ENCODE results near the gene PRSS16.
"Not testable (repeated sequence)": the region's sequence is repeated elsewhere in the genome, so short reads cannot be mapped to it uniquely, and the experiment has no call there.

PRSS16 gene

GRCh38 chr6:27247133-27247836 lies at the start of gene PRSS16:
Gene PRSS16, plus strand, starts transcription at chr6:27247701. Its CDS starts 37 bp downstream, at chr6:27247738.
- Histone ChIP-seq H3K9me3 (no peaks in the 10 kb centered on the region), H3K4me3 (no peak within 1 kb of the TSS), H3K4me1 (peaks cover 6% of the 10 kb centered on the region), H3K36me3 (replicated peaks) (no peaks in the 10 kb centered on the region), H3K27me3 (ENCODE audit: low read depth) (no peaks in the 10 kb centered on the region)
- DNase-seq (ENCODE audit: low spot score in 2 of 2): no peak
- in situ Hi-C loops (cut with MboI; ENCODE audit: low sequenced_read_pairs): no loop called here

- Histone ChIP-seq H3K9me3 (no peaks in the 10 kb centered on the region), H3K4me1 (no peaks in the 10 kb centered on the region), H3K4me3 (no peak overlapping the region), H3K27me3 (ENCODE audit: low read depth) (no peaks in the 10 kb centered on the region), H3K36me3 (replicated peaks) (no peaks in the 10 kb centered on the region)
- in situ Hi-C loops (cut with MboI; ENCODE audit: low sequenced_read_pairs): no loop called here
- no peak for DNase-seq (ENCODE audit: low spot score in 2 of 2)
Measured at GRCh38 chr6:27205375-27206278, 41.9 kb upstream of the PRSS16 start.

- H3K4me1 ChIP-seq: no peaks in the 10 kb centered on the region
- no peaks in the 10 kb centered on the region for H3K9me3 ChIP-seq
- H3K27me3 ChIP-seq (ENCODE audit: low read depth): no peaks in the 10 kb centered on the region
- in situ Hi-C loops (cut with MboI; ENCODE audit: low sequenced_read_pairs): no loop called here
- no peak overlapping the region for H3K4me3 ChIP-seq
- no peak for DNase-seq (ENCODE audit: low spot score in 2 of 2)
- no peaks in the 10 kb centered on the region for H3K36me3 ChIP-seq (replicated peaks)
Measured at GRCh38 chr6:27206806-27207205, 40.7 kb upstream of the PRSS16 start.

GRCh38 chr6:27208042-27208441 lies 39.5 kb upstream of the PRSS16 start:
- DNase-seq (ENCODE audit: low spot score in 2 of 2): no peak
- Histone ChIP-seq H3K9me3 (no peaks in the 10 kb centered on the region), H3K27me3 (ENCODE audit: low read depth) (no peaks in the 10 kb centered on the region), H3K4me3 (no peak overlapping the region), H3K4me1 (no peaks in the 10 kb centered on the region), H3K36me3 (replicated peaks) (no peaks in the 10 kb centered on the region)
- in situ Hi-C loops (cut with MboI; ENCODE audit: low sequenced_read_pairs): no loop called here

GRCh38 chr6:27209196-27209595 lies 38.3 kb upstream of the PRSS16 start:
- Histone ChIP-seq H3K36me3 (replicated peaks) (no peaks in the 10 kb centered on the region), H3K27me3 (ENCODE audit: low read depth) (no peaks in the 10 kb centered on the region), H3K4me3 (no peak overlapping the region), H3K9me3 (no peaks in the 10 kb centered on the region), H3K4me1 (no peaks in the 10 kb centered on the region)
- in situ Hi-C loops (cut with MboI; ENCODE audit: low sequenced_read_pairs): no loop called here
- no peak for DNase-seq (ENCODE audit: low spot score in 2 of 2)

- no peaks in the 10 kb centered on the region for H3K36me3 ChIP-seq (replicated peaks)
- no peaks in the 10 kb centered on the region for H3K27me3 ChIP-seq (ENCODE audit: low read depth)
- H3K4me1 ChIP-seq: no peaks in the 10 kb centered on the region
- no peak overlapping the region for H3K4me3 ChIP-seq
- DNase-seq (ENCODE audit: low spot score in 2 of 2): no peak
- H3K9me3 ChIP-seq: no peaks in the 10 kb centered on the region
- in situ Hi-C loops (cut with MboI; ENCODE audit: low sequenced_read_pairs): no loop called here
Measured at GRCh38 chr6:27209659-27210269, 37.7 kb upstream of the PRSS16 start.

- DNase-seq (ENCODE audit: low spot score in 2 of 2); H3K27me3 ChIP-seq (ENCODE audit: low read depth); H3K36me3 ChIP-seq (replicated peaks); H3K4me1 ChIP-seq; H3K9me3 ChIP-seq; in situ Hi-C loops (cut with MboI; ENCODE audit: low sequenced_read_pairs); H3K4me3 ChIP-seq: not testable (repeated sequence)
Measured at GRCh38 chr6:27213091-27213517, 34.4 kb upstream of the PRSS16 start.

GRCh38 chr6:27213544-27214125 lies 33.9 kb upstream of the PRSS16 start:
- no peaks in the 10 kb centered on the region for H3K36me3 ChIP-seq (replicated peaks)
- H3K9me3 ChIP-seq: no peaks in the 10 kb centered on the region
- H3K4me3 ChIP-seq: no peak overlapping the region
- no peaks in the 10 kb centered on the region for H3K4me1 ChIP-seq
- DNase-seq (ENCODE audit: low spot score in 2 of 2): no peak
- in situ Hi-C loops (cut with MboI; ENCODE audit: low sequenced_read_pairs): no loop called here
- no peaks in the 10 kb centered on the region for H3K27me3 ChIP-seq (ENCODE audit: low read depth)

- H3K4me1 ChIP-seq: no peaks in the 10 kb centered on the region
- no peaks in the 10 kb centered on the region for H3K9me3 ChIP-seq
- no peak overlapping the region for H3K4me3 ChIP-seq
- H3K36me3 ChIP-seq (replicated peaks): no peaks in the 10 kb centered on the region
- no peak for DNase-seq (ENCODE audit: low spot score in 2 of 2)
- in situ Hi-C loops (cut with MboI; ENCODE audit: low sequenced_read_pairs): no loop called here
- no peaks in the 10 kb centered on the region for H3K27me3 ChIP-seq (ENCODE audit: low read depth)
Measured at GRCh38 chr6:27214126-27214601, 33.3 kb upstream of the PRSS16 start.

- no peaks in the 10 kb centered on the region for H3K9me3 ChIP-seq
- in situ Hi-C loops (cut with MboI; ENCODE audit: low sequenced_read_pairs): no loop called here
- DNase-seq (ENCODE audit: low spot score in 2 of 2): no peak
Measured at GRCh38 chr6:27216874-27217273, 30.6 kb upstream of the PRSS16 start.

GRCh38 chr6:27222971-27223370 lies 24.5 kb upstream of the PRSS16 start:
- DNase-seq (ENCODE audit: low spot score in 2 of 2); H3K4me1 ChIP-seq; H3K27me3 ChIP-seq (ENCODE audit: low read depth); H3K9me3 ChIP-seq; in situ Hi-C loops (cut with MboI; ENCODE audit: low sequenced_read_pairs); H3K36me3 ChIP-seq (replicated peaks); H3K4me3 ChIP-seq: not testable (repeated sequence)

More at GRCh38 chr6:27216874-27217273, 30.6 kb upstream of the PRSS16 start:
- no peaks in the 10 kb centered on the region for H3K27me3 ChIP-seq (ENCODE audit: low read depth)
- H3K4me1 ChIP-seq: no peaks in the 10 kb centered on the region
- no peaks in the 10 kb centered on the region for H3K36me3 ChIP-seq (replicated peaks)
- no peak overlapping the region for H3K4me3 ChIP-seq

- no peaks in the 10 kb centered on the region for H3K36me3 ChIP-seq (replicated peaks)
- no peaks in the 10 kb centered on the region for H3K27me3 ChIP-seq (ENCODE audit: low read depth)
- no peaks in the 10 kb centered on the region for H3K9me3 ChIP-seq
- no peak for DNase-seq (ENCODE audit: low spot score in 2 of 2)
- in situ Hi-C loops (cut with MboI; ENCODE audit: low sequenced_read_pairs): no loop called here
- no peak overlapping the region for H3K4me3 ChIP-seq
- H3K4me1 ChIP-seq: no peaks in the 10 kb centered on the region
Measured at GRCh38 chr6:27224729-27225128, 22.8 kb upstream of the PRSS16 start.

GRCh38 chr6:27228963-27229477 lies 18.5 kb upstream of the PRSS16 start:
- in situ Hi-C loops (cut with MboI; ENCODE audit: low sequenced_read_pairs): no loop called here
- H3K4me1 ChIP-seq: peaks cover 2% of the 10 kb centered on the region
- no peaks in the 10 kb centered on the region for H3K27me3 ChIP-seq (ENCODE audit: low read depth)
- H3K9me3 ChIP-seq: no peaks in the 10 kb centered on the region
- DNase-seq (ENCODE audit: low spot score in 2 of 2): no peak
- H3K4me3 ChIP-seq: no peak overlapping the region
- no peaks in the 10 kb centered on the region for H3K36me3 ChIP-seq (replicated peaks)
